HPDE6-E6E7 (cell line): ENCODE data around the gene GBP4.
"Not testable (repeated sequence)": the region's sequence is repeated elsewhere in the genome, so short reads cannot be mapped to it uniquely, and the experiment has no call there.

ENCODE experiments used
- DNase-seq: peaks from one replicate; pipeline ENCODE4 v3.0.0; 2011; ENCODE audit warnings: missing footprints; ENCODE audit errors: extremely low spot score

Gene GBP4

DNA sequence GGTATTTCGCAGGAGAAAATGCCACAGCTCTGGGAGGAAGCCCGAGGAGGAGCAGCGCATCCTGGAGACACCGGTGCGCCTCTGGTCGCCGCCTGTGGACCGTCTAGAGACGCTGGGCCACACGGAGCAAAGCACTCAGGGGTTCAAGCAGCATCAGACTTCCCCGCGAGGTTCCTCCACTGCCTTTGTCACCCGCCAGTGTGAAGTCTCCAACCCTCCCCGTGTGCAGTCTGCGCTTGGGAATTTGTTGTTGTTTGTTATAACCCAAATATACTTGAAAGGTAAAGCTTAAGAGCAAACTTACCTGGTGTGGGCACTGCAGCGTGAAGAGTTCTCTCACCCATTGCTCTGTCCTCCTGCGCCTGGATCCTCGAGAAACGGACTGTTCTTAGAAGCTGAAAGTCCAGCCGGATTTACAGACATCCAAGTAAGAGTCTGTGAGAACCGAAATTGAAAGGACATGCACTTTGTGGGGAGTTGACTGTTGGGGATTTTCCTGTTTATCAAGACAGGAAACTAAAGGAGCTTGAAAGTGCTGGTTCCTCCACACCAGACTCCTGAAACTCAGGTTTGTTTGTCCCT, at the start of gene GBP4:
Gene GBP4, minus strand, starts transcription at position 452 of the 582 bp plus-strand sequence. Its CDS starts 108 bp downstream, at position 344.
- peak; percentile 31 for DNase-seq

DNA sequence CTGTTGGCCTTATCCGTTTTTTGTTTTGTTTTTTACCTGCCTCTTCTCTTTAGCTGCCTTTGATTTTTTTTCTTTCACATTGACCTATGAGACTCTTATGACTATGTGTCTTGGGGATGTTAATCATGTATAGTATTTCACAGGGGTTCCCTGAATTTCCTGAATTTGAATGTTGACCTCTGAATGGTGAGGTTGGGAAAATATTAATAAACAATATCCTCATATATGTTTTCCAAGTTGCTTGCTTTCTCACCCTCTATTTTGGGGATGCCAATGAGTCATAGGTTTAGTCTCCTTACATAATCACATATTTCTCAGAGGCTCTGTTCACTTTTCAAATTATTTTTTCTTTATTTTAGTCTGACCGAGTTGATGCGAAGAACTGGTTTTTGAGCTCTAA, 44.3 kb upstream of the GBP4 start:
- no peak for DNase-seq

- DNase-seq: no peak
Observed at GRCh38 chr1:89221341-89221740, 22.6 kb upstream of the GBP4 start.

GRCh38 chr1:89219851-89220250, 21.1 kb upstream of the GBP4 start:
- not testable (repeated sequence) for DNase-seq

- not testable (repeated sequence) for DNase-seq
Observed at GRCh38 chr1:89218941-89219340, 20.2 kb upstream of the GBP4 start.

DNA sequence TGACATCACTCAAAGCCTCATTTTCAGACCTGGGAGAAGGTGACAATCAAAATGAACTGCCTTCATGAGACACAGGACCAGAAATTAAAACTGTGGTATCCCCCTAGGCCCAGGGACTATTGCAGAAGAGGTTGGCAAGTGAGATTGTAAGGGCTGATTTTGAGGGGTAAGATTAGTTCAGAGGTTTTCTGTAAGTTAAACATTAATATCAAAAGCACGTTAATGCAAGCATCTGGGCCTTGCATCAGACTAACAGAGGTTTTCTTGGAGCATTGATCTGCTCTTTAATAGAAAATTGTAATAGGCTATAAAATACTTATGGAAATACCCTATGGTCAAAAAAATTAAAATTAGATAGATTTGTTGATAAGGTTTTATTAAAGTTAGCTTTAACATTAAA, 14.6 kb upstream of the GBP4 start:
- DNase-seq: no peak

DNA sequence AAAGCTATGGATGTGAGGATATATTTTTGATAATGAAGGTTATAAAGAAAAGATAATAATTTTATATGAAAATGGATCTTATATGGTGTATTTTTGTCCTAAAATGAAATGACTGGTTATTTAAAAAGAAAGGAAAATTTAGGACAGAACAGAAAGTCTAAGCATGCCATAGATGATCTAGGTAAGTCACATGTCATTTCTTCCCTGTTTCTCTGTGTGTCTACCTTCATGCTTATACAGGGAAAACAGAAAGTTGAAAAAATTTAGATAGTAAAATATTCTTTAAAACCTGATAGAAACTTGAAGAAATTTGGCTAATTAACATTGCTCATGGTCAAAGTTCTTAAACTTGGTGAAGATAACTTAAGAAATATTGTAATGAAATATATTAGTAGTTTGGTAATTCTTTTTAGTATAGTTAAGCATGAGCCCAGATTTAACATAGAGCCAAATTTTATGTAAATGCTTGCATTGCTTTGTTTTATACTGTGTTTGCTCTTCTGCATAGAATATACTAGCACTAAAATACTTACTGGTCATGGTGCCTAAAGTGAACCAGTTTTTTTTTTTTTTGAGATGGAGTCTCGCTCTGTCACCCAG, 12.4 kb upstream of the GBP4 start:
- DNase-seq: no peak

DNA sequence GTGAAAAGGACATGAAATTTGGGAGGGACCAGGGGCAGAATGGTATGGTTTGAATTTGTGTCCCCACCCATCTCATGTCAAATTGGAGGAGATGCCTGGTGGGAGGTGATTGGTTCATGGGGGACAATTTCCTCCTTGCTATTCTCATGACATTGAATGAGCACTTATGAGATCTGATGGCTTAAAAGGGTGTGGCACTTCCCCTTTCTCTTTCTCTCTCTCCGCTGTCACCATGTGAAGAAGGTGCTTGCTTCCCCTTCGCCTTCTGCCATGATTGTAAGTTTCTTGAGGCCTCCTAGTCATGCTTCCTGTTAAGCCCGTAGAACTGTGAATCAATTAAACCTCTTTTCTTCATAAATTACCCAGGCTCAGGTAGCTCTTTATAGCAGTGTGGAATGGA, 7.6 kb upstream of the GBP4 start:
- DNase-seq: no peak

- peak; percentile 8 for DNase-seq
Observed at GRCh38 chr1:89203166-89203565, 4.4 kb upstream of the GBP4 start.

DNA sequence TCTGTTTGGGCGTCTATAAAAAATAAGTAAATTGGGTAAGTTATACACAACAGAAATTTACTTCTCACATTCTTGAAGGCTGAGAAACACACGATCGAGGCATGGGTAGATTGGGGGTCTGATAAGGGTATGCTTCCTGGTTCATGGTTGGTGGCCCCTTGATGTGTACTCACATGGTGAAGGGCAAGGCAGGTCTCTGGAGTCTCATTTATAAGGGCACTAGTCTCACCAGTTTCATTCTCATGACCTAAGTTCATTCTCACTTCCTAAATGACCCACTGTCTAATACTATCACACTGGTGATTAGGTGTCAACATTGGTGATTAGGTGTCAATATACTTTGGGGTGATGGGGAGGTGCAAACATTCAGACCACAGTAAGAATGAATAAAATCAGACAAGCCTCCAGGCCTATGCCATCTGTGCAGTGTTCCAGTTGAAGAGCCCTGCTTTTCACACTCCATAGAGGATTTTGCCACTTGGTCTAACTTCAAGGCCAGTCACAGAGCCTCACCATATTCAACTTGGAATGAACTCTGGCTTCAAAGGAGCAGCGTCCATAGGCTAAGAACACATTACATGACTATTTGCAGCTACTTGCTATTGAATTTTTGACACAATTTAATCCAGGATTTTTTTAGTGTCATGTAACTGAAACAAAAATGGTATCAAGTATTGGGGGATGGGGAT, 2.5 kb upstream of the GBP4 start:
- no peak for DNase-seq

DNA sequence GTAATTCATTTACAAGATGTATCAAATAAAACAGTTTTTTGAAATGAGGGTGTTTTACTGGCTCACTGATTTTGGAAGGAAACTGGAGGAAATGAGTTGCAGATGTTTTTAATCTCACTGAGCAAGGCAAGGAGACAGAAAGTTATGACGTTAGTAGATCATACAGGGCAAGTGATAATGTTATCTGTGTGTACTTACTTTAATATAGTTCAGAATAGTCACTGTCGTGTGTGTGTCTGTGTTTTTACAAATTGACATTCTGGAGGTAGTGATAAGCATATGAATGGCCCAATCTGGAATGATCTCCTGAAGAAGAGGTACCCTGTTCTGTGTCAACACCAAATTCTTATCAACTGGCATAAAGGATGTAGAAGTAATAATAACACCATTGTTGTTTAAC, 1.9 kb upstream of the GBP4 start:
- DNase-seq: no peak

- no peak for DNase-seq
Observed at GRCh38 chr1:89199525-89200031, 836 bp upstream of the GBP4 start.

- no peak for DNase-seq
Observed at GRCh38 chr1:89198081-89198480, 661 bp downstream of the GBP4 start.

GRCh38 chr1:89195476-89195875, 3.3 kb downstream of the GBP4 start:
- no peak for DNase-seq

GRCh38 chr1:89191314-89191713, 7.4 kb downstream of the GBP4 start:
- DNase-seq: no peak

DNA sequence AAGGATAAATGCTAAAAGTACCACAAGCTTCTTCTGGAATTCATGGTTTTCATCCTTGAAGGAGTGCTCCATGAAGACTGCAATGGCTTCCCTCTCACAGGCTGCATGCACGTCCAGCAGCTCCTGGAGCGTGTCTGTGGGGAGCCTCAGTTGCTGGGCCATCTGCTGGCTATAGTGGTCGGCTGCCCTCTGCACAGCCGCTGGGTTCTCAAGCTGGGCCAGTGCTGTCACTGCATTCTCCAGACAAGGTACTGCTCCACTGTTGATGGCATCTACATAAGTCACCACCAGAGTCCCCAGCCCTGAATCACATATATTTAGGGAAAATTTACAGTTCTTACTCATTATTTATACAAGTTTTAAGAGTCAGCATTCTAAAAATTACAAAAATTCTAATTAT, 8.7 kb downstream of the GBP4 start:
- no peak for DNase-seq

GRCh38 chr1:89179343-89179742, 19.4 kb downstream of the GBP4 start:
- DNase-seq: no peak

GRCh38 chr1:89176971-89177370, 21.8 kb downstream of the GBP4 start:
- no peak for DNase-seq

DNA sequence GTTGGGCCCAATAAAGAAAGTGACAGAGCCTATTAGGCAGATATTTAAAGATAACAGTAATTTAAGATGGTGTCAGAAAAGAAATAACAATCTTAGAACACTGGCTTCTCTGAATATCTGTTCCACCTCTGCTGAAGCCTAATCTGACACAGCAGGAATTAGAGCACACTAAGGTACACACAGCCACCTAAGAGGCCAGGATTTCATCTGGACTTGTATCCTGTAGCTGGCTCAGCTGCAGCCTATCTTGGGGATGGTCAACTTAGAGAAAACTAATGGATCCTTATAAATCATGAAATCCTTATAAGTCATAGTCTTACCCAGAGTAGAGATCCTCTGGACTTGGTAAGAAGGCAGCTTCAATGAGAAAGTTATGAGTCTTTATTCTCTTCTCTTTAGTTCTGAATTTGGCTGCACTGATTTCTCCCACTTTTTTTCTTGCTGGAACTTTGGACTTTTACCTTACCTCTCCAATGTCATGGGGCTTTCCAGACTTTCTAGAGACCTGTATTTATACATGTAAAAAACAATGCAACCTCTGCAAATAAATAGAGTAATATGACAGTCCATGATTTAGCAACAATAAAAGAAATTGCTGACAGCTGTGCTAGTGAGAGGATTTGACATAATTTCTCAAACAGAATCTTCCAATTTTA, 23.0 kb downstream of the GBP4 start, which contains the start of gene GBP7:
Gene GBP7, minus strand, starts transcription at position 403 of the 656 bp plus-strand sequence. CDS start 4,068 bp downstream, outside the sequence.
- DNase-seq: no peak

- DNase-seq: no peak
Observed at GRCh38 chr1:89174491-89174890, 24.3 kb downstream of the GBP4 start.

DNA sequence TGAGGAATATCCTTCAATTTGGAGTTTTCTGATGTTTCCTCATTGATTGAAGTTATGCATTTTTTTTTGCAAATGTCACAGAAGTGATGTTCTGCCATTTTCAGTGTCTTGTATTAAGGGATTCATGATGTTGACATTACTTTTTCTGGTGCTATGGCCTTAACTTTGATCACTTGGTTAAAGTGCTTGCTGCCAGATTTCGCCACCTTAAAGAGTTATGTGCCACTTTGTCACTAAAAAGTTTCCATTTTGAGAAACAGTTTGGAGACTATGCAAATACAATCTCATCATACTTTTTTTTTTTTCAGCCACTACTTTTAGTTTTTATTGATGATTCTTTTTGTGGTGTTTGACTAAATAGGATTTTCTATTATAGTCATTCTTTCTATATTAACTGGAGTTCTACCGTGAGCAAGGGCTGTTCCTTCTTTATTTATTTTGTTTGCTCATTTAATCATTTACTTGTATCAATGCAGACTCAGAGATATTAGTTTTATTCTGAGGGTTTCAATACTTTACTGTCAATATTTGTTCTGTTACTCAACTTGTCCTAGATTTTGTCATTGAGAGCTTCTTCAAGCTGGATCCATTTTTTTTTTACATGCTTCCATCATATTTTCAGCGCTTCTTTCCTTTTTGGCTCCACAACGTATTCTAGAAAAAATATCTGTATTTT, 26.1 kb downstream of the GBP4 start:
- DNase-seq: no peak

- no peak for DNase-seq
Observed at GRCh38 chr1:89171067-89171438, 27.7 kb downstream of the GBP4 start.
